ENCODE data around the gene EPHA3. TPM values are rescaled to one million over a fixed set of nuclear protein-coding genes. Genes with fewer than 3 reads are reported as not detected.

Gene EPHA3
- total and polyA plus RNA-seq, 5 donors from 2014 or later, result not detected

GRCh38 chr3:89436846-89437245 is 329.4 kb downstream of the EPHA3 start:
- DNase-seq (no peak), ATAC-seq (ENCODE audit: low read depth in 2 of 2) (no peak)
- Histone ChIP-seq H3K27me3 (ENCODE audit: control insufficient read depth, insufficient read depth, low read length) (no peaks in the 10 kb centered on the region), H3K27ac (ENCODE audit: insufficient read depth, low read length, poor library complexity, severe bottlenecking) (no peak overlapping the region), H3K4me3 (ENCODE audit: low read depth, low read length) (no peak overlapping the region), H3K4me1 (ENCODE audit: control insufficient read depth, insufficient read depth, low read length, poor library complexity, severe bottlenecking) (no peaks in the 10 kb centered on the region), H3K9me3 (ENCODE audit: control insufficient read depth in 2 of 2, low read length in 2 of 2) (peaks cover 0 to 8% of the 10 kb centered on the region in 2 experiments), H3K36me3 (ENCODE audit: control insufficient read depth, insufficient read depth, low read length) (no peaks in the 10 kb centered on the region)
- H3K9me3 Mint-ChIP-seq, result peaks cover 0 to 9% (median 2%) of the 10 kb centered on the region in 7 donors
- no peaks in the 10 kb centered on the region for H3K4me1 Mint-ChIP-seq
- no peaks in the 10 kb centered on the region for H3K36me3 Mint-ChIP-seq
- H3K27me3 Mint-ChIP-seq, result no peaks in the 10 kb centered on the region
- no peak overlapping the region for H3K27ac Mint-ChIP-seq
- H3K4me3 Mint-ChIP-seq, result no peak overlapping the region

- no peak overlapping the region for H3K27ac Mint-ChIP-seq
- H3K36me3 Mint-ChIP-seq, result no peaks in the 10 kb centered on the region
- Histone ChIP-seq H3K4me1 (ENCODE audit: control insufficient read depth, insufficient read depth, low read length, poor library complexity, severe bottlenecking) (no peaks in the 10 kb centered on the region), H3K36me3 (ENCODE audit: control insufficient read depth, insufficient read depth, low read length) (no peaks in the 10 kb centered on the region), H3K9me3 (ENCODE audit: control insufficient read depth in 2 of 2, low read length in 2 of 2) (peaks cover 5 to 15% of the 10 kb centered on the region in 2 experiments), H3K4me3 (ENCODE audit: low read depth, low read length) (no peak overlapping the region), H3K27ac (ENCODE audit: insufficient read depth, low read length, poor library complexity, severe bottlenecking) (no peak overlapping the region), H3K27me3 (ENCODE audit: control insufficient read depth, insufficient read depth, low read length) (no peaks in the 10 kb centered on the region)
- DNase-seq (no peak), ATAC-seq (ENCODE audit: low read depth in 2 of 2) (no peak)
- H3K27me3 Mint-ChIP-seq, result no peaks in the 10 kb centered on the region
- peaks cover 0 to 16% (median 6%) of the 10 kb centered on the region in 7 donors for H3K9me3 Mint-ChIP-seq
- H3K4me3 Mint-ChIP-seq, result no peak overlapping the region
- no peaks in the 10 kb centered on the region for H3K4me1 Mint-ChIP-seq
These were observed 333.0 kb downstream of the EPHA3 start for GRCh38 chr3:89440386-89440785.

- H3K9me3 Mint-ChIP-seq, result peaks cover 0 to 18% (median 6%) of the 10 kb centered on the region in 7 donors
- no peak overlapping the region for H3K4me3 ChIP-seq (ENCODE audit: low read depth, low read length)
- H3K9me3 ChIP-seq (ENCODE audit: control insufficient read depth in 2 of 2, low read length in 2 of 2), result peaks cover 5 to 15% of the 10 kb centered on the region in 2 experiments
- no peaks in the 10 kb centered on the region for H3K36me3 Mint-ChIP-seq
- H3K27me3 Mint-ChIP-seq, result no peaks in the 10 kb centered on the region
- no peak overlapping the region for H3K4me3 Mint-ChIP-seq
- no peak for DNase-seq
- no peak for ATAC-seq (ENCODE audit: low read depth in 2 of 2)
- H3K4me1 Mint-ChIP-seq, result no peaks in the 10 kb centered on the region
- no peaks in the 10 kb centered on the region for H3K4me1 ChIP-seq (ENCODE audit: control insufficient read depth, insufficient read depth, low read length, poor library complexity, severe bottlenecking)
- H3K27ac ChIP-seq (ENCODE audit: insufficient read depth, low read length, poor library complexity, severe bottlenecking), result no peak overlapping the region
- H3K27me3 ChIP-seq (ENCODE audit: control insufficient read depth, insufficient read depth, low read length), result no peaks in the 10 kb centered on the region
- no peaks in the 10 kb centered on the region for H3K36me3 ChIP-seq (ENCODE audit: control insufficient read depth, insufficient read depth, low read length)
- H3K27ac Mint-ChIP-seq, result no peak overlapping the region
These were observed 333.7 kb downstream of the EPHA3 start for GRCh38 chr3:89441141-89441540.

- peaks cover 8 to 9% of the 10 kb centered on the region in 2 experiments for H3K9me3 ChIP-seq (ENCODE audit: control insufficient read depth in 2 of 2, low read length in 2 of 2)
- H3K4me3 ChIP-seq (ENCODE audit: low read depth, low read length), result no peak overlapping the region
- no peaks in the 10 kb centered on the region for H3K4me1 ChIP-seq (ENCODE audit: control insufficient read depth, insufficient read depth, low read length, poor library complexity, severe bottlenecking)
- DNase-seq, result no peak
- no peaks in the 10 kb centered on the region for H3K36me3 Mint-ChIP-seq
- no peak overlapping the region for H3K27ac ChIP-seq (ENCODE audit: insufficient read depth, low read length, poor library complexity, severe bottlenecking)
- H3K4me3 Mint-ChIP-seq, result no peak overlapping the region
- no peak for ATAC-seq (ENCODE audit: low read depth in 2 of 2)
- no peaks in the 10 kb centered on the region for H3K27me3 Mint-ChIP-seq
- H3K36me3 ChIP-seq (ENCODE audit: control insufficient read depth, insufficient read depth, low read length), result no peaks in the 10 kb centered on the region
- H3K9me3 Mint-ChIP-seq, result peaks cover 0 to 21% (median 7%) of the 10 kb centered on the region in 7 donors
- H3K27ac Mint-ChIP-seq, result no peak overlapping the region
- no peaks in the 10 kb centered on the region for H3K27me3 ChIP-seq (ENCODE audit: control insufficient read depth, insufficient read depth, low read length)
- H3K4me1 Mint-ChIP-seq, result no peaks in the 10 kb centered on the region
These were observed 339.2 kb downstream of the EPHA3 start for GRCh38 chr3:89446593-89446992.

GRCh38 chr3:89447243-89447642 is 339.8 kb downstream of the EPHA3 start:
- H3K36me3 Mint-ChIP-seq, result no peaks in the 10 kb centered on the region
- DNase-seq (no peak), ATAC-seq (ENCODE audit: low read depth in 2 of 2) (no peak)
- peaks cover 0 to 21% (median 7%) of the 10 kb centered on the region in 7 donors for H3K9me3 Mint-ChIP-seq
- Histone ChIP-seq H3K9me3 (ENCODE audit: control insufficient read depth in 2 of 2, low read length in 2 of 2) (peaks cover 5 to 7% of the 10 kb centered on the region in 2 experiments), H3K4me3 (ENCODE audit: low read depth, low read length) (no peak overlapping the region), H3K27me3 (ENCODE audit: control insufficient read depth, insufficient read depth, low read length) (no peaks in the 10 kb centered on the region), H3K27ac (ENCODE audit: insufficient read depth, low read length, poor library complexity, severe bottlenecking) (no peak overlapping the region), H3K4me1 (ENCODE audit: control insufficient read depth, insufficient read depth, low read length, poor library complexity, severe bottlenecking) (no peaks in the 10 kb centered on the region), H3K36me3 (ENCODE audit: control insufficient read depth, insufficient read depth, low read length) (no peaks in the 10 kb centered on the region)
- H3K27ac Mint-ChIP-seq, result no peak overlapping the region
- no peaks in the 10 kb centered on the region for H3K4me1 Mint-ChIP-seq
- H3K27me3 Mint-ChIP-seq, result no peaks in the 10 kb centered on the region
- no peak overlapping the region for H3K4me3 Mint-ChIP-seq

GRCh38 chr3:89449086-89449485 is 341.7 kb downstream of the EPHA3 start:
- Mint-ChIP-seq H3K27me3 (no peaks in the 10 kb centered on the region), H3K4me1 (no peaks in the 10 kb centered on the region), H3K9me3 (peaks cover 2 to 17% (median 8%) of the 10 kb centered on the region in 7 donors), H3K27ac (no peak overlapping the region), H3K4me3 (no peak overlapping the region), H3K36me3 (no peaks in the 10 kb centered on the region)
- H3K4me3 ChIP-seq (ENCODE audit: low read depth, low read length), result no peak overlapping the region
- H3K27me3 ChIP-seq (ENCODE audit: control insufficient read depth, insufficient read depth, low read length), result no peaks in the 10 kb centered on the region
- H3K9me3 ChIP-seq (ENCODE audit: control insufficient read depth in 2 of 2, low read length in 2 of 2), result peaks cover 0 to 3% of the 10 kb centered on the region in 2 experiments
- H3K36me3 ChIP-seq (ENCODE audit: control insufficient read depth, insufficient read depth, low read length), result no peaks in the 10 kb centered on the region
- no peak overlapping the region for H3K27ac ChIP-seq (ENCODE audit: insufficient read depth, low read length, poor library complexity, severe bottlenecking)
- DNase-seq (no peak), ATAC-seq (ENCODE audit: low read depth in 2 of 2) (no peak)
- H3K4me1 ChIP-seq (ENCODE audit: control insufficient read depth, insufficient read depth, low read length, poor library complexity, severe bottlenecking), result no peaks in the 10 kb centered on the region

GRCh38 chr3:89452066-89452465 is 344.6 kb downstream of the EPHA3 start:
- H3K27ac ChIP-seq (ENCODE audit: insufficient read depth, low read length, poor library complexity, severe bottlenecking), result no peak overlapping the region
- H3K9me3 ChIP-seq (ENCODE audit: control insufficient read depth in 2 of 2, low read length in 2 of 2), result peaks cover 0 to 3% of the 10 kb centered on the region in 2 experiments
- H3K36me3 ChIP-seq (ENCODE audit: control insufficient read depth, insufficient read depth, low read length), result no peaks in the 10 kb centered on the region
- ATAC-seq (ENCODE audit: low read depth in 2 of 2), result no peak
- H3K4me3 Mint-ChIP-seq, result no peak overlapping the region
- no peaks in the 10 kb centered on the region for H3K4me1 Mint-ChIP-seq
- no peak overlapping the region for H3K27ac Mint-ChIP-seq
- no peaks in the 10 kb centered on the region for H3K27me3 ChIP-seq (ENCODE audit: control insufficient read depth, insufficient read depth, low read length)
- H3K36me3 Mint-ChIP-seq, result no peaks in the 10 kb centered on the region
- no peak overlapping the region for H3K4me3 ChIP-seq (ENCODE audit: low read depth, low read length)
- H3K4me1 ChIP-seq (ENCODE audit: control insufficient read depth, insufficient read depth, low read length, poor library complexity, severe bottlenecking), result no peaks in the 10 kb centered on the region
- H3K27me3 Mint-ChIP-seq, result no peaks in the 10 kb centered on the region
- DNase-seq, result no peak
- peaks cover 5 to 23% (median 15%) of the 10 kb centered on the region in 7 donors for H3K9me3 Mint-ChIP-seq

- H3K9me3 Mint-ChIP-seq, result peaks cover 6 to 29% (median 20%) of the 10 kb centered on the region in 7 donors
These were observed 347.8 kb downstream of the EPHA3 start for GRCh38 chr3:89455240-89455639.

More at GRCh38 chr3:89455240-89455639, 347.8 kb downstream of the EPHA3 start:
- ATAC-seq (ENCODE audit: low read depth in 2 of 2) (no peak), DNase-seq (no peak)
- Mint-ChIP-seq H3K4me1 (no peaks in the 10 kb centered on the region), H3K4me3 (no peak overlapping the region), H3K36me3 (no peaks in the 10 kb centered on the region), H3K27me3 (no peaks in the 10 kb centered on the region), H3K27ac (no peak overlapping the region)
- no peaks in the 10 kb centered on the region for H3K27me3 ChIP-seq (ENCODE audit: control insufficient read depth, insufficient read depth, low read length)
- H3K4me3 ChIP-seq (ENCODE audit: low read depth, low read length), result no peak overlapping the region
- no peaks in the 10 kb centered on the region for H3K4me1 ChIP-seq (ENCODE audit: control insufficient read depth, insufficient read depth, low read length, poor library complexity, severe bottlenecking)
- no peaks in the 10 kb centered on the region for H3K36me3 ChIP-seq (ENCODE audit: control insufficient read depth, insufficient read depth, low read length)
- H3K9me3 ChIP-seq (ENCODE audit: control insufficient read depth in 2 of 2, low read length in 2 of 2), result no peaks in the 10 kb centered on the region
- no peak overlapping the region for H3K27ac ChIP-seq (ENCODE audit: insufficient read depth, low read length, poor library complexity, severe bottlenecking)

All from CD4-positive, CD25-positive, alpha-beta regulatory T cell (primary cell).